HepG2 (cell line): ENCODE results near the gene RFX2. TPM values are rescaled to one million over a fixed set of nuclear protein-coding genes. Genes with fewer than 3 reads are reported as not detected.
A peak's percentile ranks its signal among the peaks of the same experiment; 100 is the strongest.

ENCODE experiments used
- ATAC-seq: fragments of 200-7000 bp; cut with Tn5 transposase; 3 replicates; pipeline ENCODE4 v1.9.1; 2020; ENCODE audit warnings: mild to moderate bottlenecking, moderate library complexity
- BruUV-seq: library from RNA; stranded (reverse); fragments of 400-500 nt; replicated peaks from 2 replicates; lab custom pipeline; 2021; lab: Mats Ljungman, UMichigan
- CTCF ChIA-PET: fragments of 300-600 bp; formaldehyde crosslinking; extraction: SDS; loops from one replicate; lab custom pipeline; 2021; ENCODE audit warnings: low total read pairs, inconsistent platforms, low intra/inter-chr PET ratio; lab: Yijun Ruan, JAX
- POLR2A ChIA-PET: fragments of 350-600 bp; sonication (Branson Sonifier 250); formaldehyde crosslinking; loops from one replicate; lab custom pipeline; 2020; ENCODE audit warnings: antibody characterized with exemption, inconsistent platforms; lab: Yijun Ruan, JAX
- DNase-seq: peaks from one replicate; pipeline ENCODE4 v3.0.0-alpha.2; 2015; ENCODE audit warnings: low spot score
- FAIRE-seq: peaks from 3 replicates; lab custom pipeline; 2011; peaks lifted over from hg19 to GRCh38; lab: Jason Lieb, UNC
- H2AFZ ChIP-seq: one replicate; pipeline ENCODE4 v1.6.1; 2011; ENCODE audit warnings: low read length, inconsistent platforms
- H3K27ac ChIP-seq: fragments of 300-600 bp; 3 replicates; pipeline ENCODE4 v1.8.0; 2011; ENCODE audit warnings: mixed run types, mild to moderate bottlenecking, mixed read lengths, low read length, inconsistent platforms; ENCODE audit not compliant: insufficient read depth; ENCODE audit errors: extremely low read length
- H3K27me3 ChIP-seq, 2 experiments: fragments of 200-600 bp in 1 of 2; 2 replicates in 1 of 2; 3 replicates in 1 of 2; pipeline versions ENCODE4 v1.6.0 to v1.8.0; 2011; ENCODE audit warnings: low read length in 2 of 2, mild to moderate bottlenecking in 2 of 2, moderate library complexity in 2 of 2, inconsistent platforms in 1 of 2; ENCODE audit not compliant: insufficient read depth in 2 of 2, control insufficient read depth in 1 of 2
- H3K36me3 ChIP-seq, 2 experiments: fragments of 200-600 bp in 1 of 2; replicated peaks in 1 of 2; 2 replicates in 1 of 2; 3 replicates in 1 of 2; pipeline versions ENCODE4 v1.5.1 to v1.8.0; 2011; ENCODE audit warnings: low read length in 2 of 2, inconsistent platforms in 1 of 2; ENCODE audit not compliant: insufficient read depth in 2 of 2, control insufficient read depth in 1 of 2
- H3K4me1 ChIP-seq: 2 replicates; pipeline ENCODE4 v1.5.1; 2012; ENCODE audit warnings: low read length, inconsistent platforms; ENCODE audit not compliant: insufficient read depth
- H3K4me2 ChIP-seq: 2 replicates; pipeline ENCODE4 v1.6.0; 2011; ENCODE audit warnings: low read depth, low read length, inconsistent platforms
- H3K4me3 ChIP-seq, 3 experiments: fragments of 200-600 bp in 1 of 3; sonication (generic), shearing (Covaris generic) in 1 of 3; replicated peaks in 1 of 3; 2 replicates each; pipeline ENCODE4 v1.5.1; 2011 to 2016; ENCODE audit warnings: low read length in 3 of 3, inconsistent platforms in 2 of 3, low read depth in 2 of 3, mild to moderate bottlenecking in 2 of 3, control low read depth in 1 of 3, mixed read lengths in 1 of 3; ENCODE audit not compliant: insufficient read depth in 1 of 3
- H3K79me2 ChIP-seq: one replicate; pipeline ENCODE4 v1.6.1; 2011; ENCODE audit warnings: low read length, inconsistent platforms; ENCODE audit not compliant: insufficient read depth
- H3K9ac ChIP-seq: 2 replicates; pipeline ENCODE4 v1.6.0; 2011; ENCODE audit warnings: mild to moderate bottlenecking, low read depth, low read length, inconsistent platforms; ENCODE audit not compliant: insufficient read depth
- H3K9me3 ChIP-seq: 2 replicates; pipeline ENCODE4 v1.5.1; 2012; ENCODE audit warnings: mild to moderate bottlenecking, low read length
- H4K20me1 ChIP-seq: 2 replicates; pipeline ENCODE4 v1.6.0; 2011; ENCODE audit warnings: inconsistent platforms, mild to moderate bottlenecking, low read length, moderate library complexity; ENCODE audit not compliant: insufficient read depth
- JUNB ChIP-seq: sonication (generic); formaldehyde crosslinking; IDR thresholded peaks from 2 replicates; pipeline ENCODE4 v1.8.0; 2022; ENCODE audit warnings: missing genetic modification reagents, mild to moderate bottlenecking, borderline replicate concordance
- KLF15 ChIP-seq: sonication (generic); formaldehyde crosslinking; IDR thresholded peaks from 2 replicates; pipeline ENCODE4 v1.8.1; 2023; ENCODE audit warnings: borderline replicate concordance, mild to moderate bottlenecking, inconsistent platforms, missing genetic modification reagents, mixed read lengths
- ZNF326 ChIP-seq: sonication (generic); formaldehyde crosslinking; IDR thresholded peaks from 2 replicates; pipeline ENCODE4 v1.4.0; 2020; ENCODE audit warnings: missing genetic modification reagents, borderline replicate concordance
- WGBS: methylation state at CpG from one replicate; pipeline ENCODE4 v1.1.6; 2017; ENCODE audit warnings: low lambda C conversion rate; 5-methylcytosine and 5-hydroxymethylcytosine counted together
- in situ Hi-C: cut with HindIII; loops from 2 replicates; pipeline ENCODE4 v1.10.0; 2017; ENCODE audit warnings: low pct_unique_long_range_greater_than_20kb; ENCODE audit not compliant: extremely low pct_ligation_motif_present
- intact Hi-C: fragments of 100-400 bp; cut with micrococcal nuclease; formaldehyde crosslinking; loops from one replicate; pipeline ENCODE4 v1.10.0; 2022; ENCODE audit not compliant: unreplicated experiment
- polyA plus RNA-seq, 8 experiments: library from polyadenylated mRNA; depleted of rRNA in 3 of 8; stranded (reverse) in 7 of 8; unstranded in 1 of 8; fragments of >200 nt; fragmentation: Illumina TruSeq in 4 of 8; extraction: Trizol in 4 of 8; gene quantifications; 2 replicates each; pipeline versions ENCODE4 v1.2.1 to v1.2.3, GENCODE V29; 2011 to 2016; ENCODE audit warnings: low read depth in 4 of 8, missing spikeins in 1 of 8, mixed read lengths in 1 of 8; ENCODE audit not compliant: insufficient read depth in 1 of 8
- total RNA-seq, 5 experiments: library from RNA; depleted of rRNA; stranded (reverse); fragments of >200 nt; fragmentation: Illumina TruSeq; extraction: Trizol; gene quantifications; 2 replicates each; pipeline ENCODE4 v1.2.3, GENCODE V29; 2016; ENCODE audit warnings: low read depth in 1 of 5
- TF ChIP-seq, protein P1 (sequence below), 2 experiments: fragments of 450-650 bp in 1 of 2; sonication (generic) in 1 of 2; formaldehyde crosslinking in 1 of 2; IDR thresholded peaks; 2 replicates each; pipeline versions ENCODE4 v1.6.1 to v1.8.0; 2016 to 2022; ENCODE audit warnings: antibody characterized with exemption in 1 of 2, mild to moderate bottlenecking in 1 of 2, missing genetic modification reagents in 1 of 2

Gene RFX2
- total and polyA plus RNA-seq, 2 of the 13 experiments (the other 11 are each of a cell fraction or from before 2014, with no cell fraction given), result 2.8 to 3.3 TPM

- BruUV-seq, result no TSS peak
- peaks cover 47% of the 10 kb centered on the region for H3K4me1 ChIP-seq
- DNase-seq (no peak), FAIRE-seq (no peak)
- H3K4me2 ChIP-seq, result no peak overlapping the region
- H3K9ac ChIP-seq, result no peak overlapping the region
- no peak overlapping the region for H2AFZ ChIP-seq
- intact Hi-C loops, result no loop called here
- no peak overlapping the region for H3K4me3 ChIP-seq
- H3K9me3 ChIP-seq, result no peaks in the 10 kb centered on the region
- POLR2A ChIA-PET, result no interaction called here
- CTCF ChIA-PET, result no interaction called here
- in situ Hi-C loops, result no loop called here
- no peaks in the 10 kb centered on the region for H3K79me2 ChIP-seq
- no peak for TF ChIP-seq JUNB
- TF ChIP-seq ZNF326 (CRISPR knock-in tag), result no peak
- TF ChIP-seq, protein P1, sequence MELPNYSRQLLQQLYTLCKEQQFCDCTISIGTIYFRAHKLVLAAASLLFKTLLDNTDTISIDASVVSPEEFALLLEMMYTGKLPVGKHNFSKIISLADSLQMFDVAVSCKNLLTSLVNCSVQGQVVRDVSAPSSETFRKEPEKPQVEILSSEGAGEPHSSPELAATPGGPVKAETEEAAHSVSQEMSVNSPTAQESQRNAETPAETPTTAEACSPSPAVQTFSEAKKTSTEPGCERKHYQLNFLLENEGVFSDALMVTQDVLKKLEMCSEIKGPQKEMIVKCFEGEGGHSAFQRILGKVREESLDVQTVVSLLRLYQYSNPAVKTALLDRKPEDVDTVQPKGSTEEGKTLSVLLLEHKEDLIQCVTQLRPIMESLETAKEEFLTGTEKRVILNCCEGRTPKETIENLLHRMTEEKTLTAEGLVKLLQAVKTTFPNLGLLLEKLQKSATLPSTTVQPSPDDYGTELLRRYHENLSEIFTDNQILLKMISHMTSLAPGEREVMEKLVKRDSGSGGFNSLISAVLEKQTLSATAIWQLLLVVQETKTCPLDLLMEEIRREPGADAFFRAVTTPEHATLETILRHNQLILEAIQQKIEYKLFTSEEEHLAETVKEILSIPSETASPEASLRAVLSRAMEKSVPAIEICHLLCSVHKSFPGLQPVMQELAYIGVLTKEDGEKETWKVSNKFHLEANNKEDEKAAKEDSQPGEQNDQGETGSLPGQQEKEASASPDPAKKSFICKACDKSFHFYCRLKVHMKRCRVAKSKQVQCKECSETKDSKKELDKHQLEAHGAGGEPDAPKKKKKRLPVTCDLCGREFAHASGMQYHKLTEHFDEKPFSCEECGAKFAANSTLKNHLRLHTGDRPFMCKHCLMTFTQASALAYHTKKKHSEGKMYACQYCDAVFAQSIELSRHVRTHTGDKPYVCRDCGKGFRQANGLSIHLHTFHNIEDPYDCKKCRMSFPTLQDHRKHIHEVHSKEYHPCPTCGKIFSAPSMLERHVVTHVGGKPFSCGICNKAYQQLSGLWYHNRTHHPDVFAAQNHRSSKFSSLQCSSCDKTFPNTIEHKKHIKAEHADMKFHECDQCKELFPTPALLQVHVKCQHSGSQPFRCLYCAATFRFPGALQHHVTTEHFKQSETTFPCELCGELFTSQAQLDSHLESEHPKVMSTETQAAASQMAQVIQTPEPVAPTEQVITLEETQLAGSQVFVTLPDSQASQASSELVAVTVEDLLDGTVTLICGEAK (IDR thresholded peaks at IDR 0.05), result peak; percentile 54
- TF ChIP-seq, protein P1 (CRISPR knock-in tag; IDR thresholded peaks at IDR 0.05), result peak; percentile 98
- no peak for TF ChIP-seq KLF15 (CRISPR knock-in tag)
- TF ChIP-seq, all 625 proteins: peak for 1
- Histone ChIP-seq H3K27me3 (peaks cover 0 to 10% of the 10 kb centered on the region in 2 experiments; a peak in 2 of 5 replicates), H3K27ac (no peak overlapping the region), H4K20me1 (no peaks in the 10 kb centered on the region), H3K36me3 (no peaks in the 10 kb centered on the region)
- ATAC-seq, result no peak
- WGBS, result no CpG with 5 or more reads among the region's 1 CpG
These were observed 98.5 kb downstream of the RFX2 start for GRCh38 chr19:6011794-6012193.
